ENCODE measurements around the gene SORL1.

Gene SORL1

GRCh38 chr11:121575963-121576290 is 123.8 kb downstream of the SORL1 start:
- Histone ChIP-seq H3K27me3 (no peaks in the 10 kb centered on the region), H3K4me3 (ENCODE audit: low read depth in 1 of 2, low read length in 1 of 2) (no peak overlapping the region), H3K27ac (no peak overlapping the region), H3K9me3 (peaks cover 7% of the 10 kb centered on the region), H3K36me3 (peaks cover 100% of the 10 kb centered on the region), H3K4me1 (ENCODE audit: control insufficient read depth in 1 of 2, insufficient read depth in 1 of 2, low read depth in 1 of 2, low read length in 1 of 2) (peaks cover 7 to 12% of the 10 kb centered on the region in 2 experiments)
- no peak for TF ChIP-seq CTCF (IDR thresholded peaks at IDR 0.05)

GRCh38 chr11:121576531-121576930 is 124.4 kb downstream of the SORL1 start:
- Histone ChIP-seq H3K9me3 (peaks cover 4% of the 10 kb centered on the region), H3K36me3 (peaks cover 100% of the 10 kb centered on the region), H3K4me3 (ENCODE audit: low read depth in 1 of 2, low read length in 1 of 2) (no peak overlapping the region), H3K27ac (no peak overlapping the region), H3K27me3 (no peaks in the 10 kb centered on the region), H3K4me1 (ENCODE audit: control insufficient read depth in 1 of 2, insufficient read depth in 1 of 2, low read depth in 1 of 2, low read length in 1 of 2) (peaks cover 7 to 12% of the 10 kb centered on the region in 2 experiments)
- no peak for TF ChIP-seq CTCF (IDR thresholded peaks at IDR 0.05)

DNA sequence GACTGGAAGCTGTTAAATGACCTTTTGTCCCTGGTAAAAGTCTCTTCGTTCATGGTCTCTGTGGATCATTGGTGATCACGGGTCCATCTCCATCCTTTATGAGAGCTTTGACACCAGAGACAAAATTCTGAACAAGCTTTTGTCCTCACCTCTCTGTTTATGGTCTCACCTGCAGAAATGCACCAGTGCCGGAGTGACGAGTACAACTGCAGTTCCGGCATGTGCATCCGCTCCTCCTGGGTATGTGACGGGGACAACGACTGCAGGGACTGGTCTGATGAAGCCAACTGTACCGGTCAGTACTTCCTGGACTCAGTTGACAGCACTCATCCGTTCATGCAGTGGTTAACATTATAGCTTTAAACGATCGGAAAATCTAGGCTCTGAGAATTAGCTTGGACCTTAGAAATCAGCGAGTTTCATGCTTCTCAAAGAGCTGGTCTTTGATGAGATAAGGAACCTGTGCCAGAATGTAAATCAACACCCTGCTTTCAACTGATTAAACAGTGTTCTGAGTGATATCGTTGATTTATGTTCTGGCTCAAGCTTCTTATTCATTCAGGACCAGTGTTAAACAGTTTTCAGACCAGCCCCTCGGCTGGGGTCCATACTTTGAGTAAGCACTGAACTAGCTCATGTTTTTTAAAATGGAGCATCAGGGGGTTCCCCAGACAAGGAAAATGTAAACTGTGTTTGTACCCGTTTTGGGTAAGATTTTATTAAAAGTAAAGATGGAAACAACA is 125.2 kb downstream of the SORL1 start:
- no peak overlapping the region for H3K27ac ChIP-seq
- H3K27me3 ChIP-seq, result no peaks in the 10 kb centered on the region
- peaks cover 4% of the 10 kb centered on the region for H3K9me3 ChIP-seq
- H3K36me3 ChIP-seq, result peaks cover 100% of the 10 kb centered on the region
- no peak overlapping the region for H3K4me3 ChIP-seq (ENCODE audit: low read depth in 1 of 2, low read length in 1 of 2)
- H3K4me1 ChIP-seq (ENCODE audit: control insufficient read depth in 1 of 2, insufficient read depth in 1 of 2, low read depth in 1 of 2, low read length in 1 of 2), result peaks cover 7 to 12% of the 10 kb centered on the region in 2 experiments
- TF ChIP-seq CTCF (IDR thresholded peaks at IDR 0.05), result no peak

GRCh38 chr11:121578251-121578976 is 126.3 kb downstream of the SORL1 start:
- H3K9me3 ChIP-seq, result peaks cover 4% of the 10 kb centered on the region
- peak overlapping the region; percentile 32 for H3K27ac ChIP-seq
- no peaks in the 10 kb centered on the region for H3K27me3 ChIP-seq
- H3K4me1 ChIP-seq (ENCODE audit: control insufficient read depth in 1 of 2, insufficient read depth in 1 of 2, low read depth in 1 of 2, low read length in 1 of 2), result peaks cover 7 to 12% of the 10 kb centered on the region in 2 experiments
- TF ChIP-seq CTCF (IDR thresholded peaks at IDR 0.05), result no peak
- peaks cover 100% of the 10 kb centered on the region for H3K36me3 ChIP-seq
- H3K4me3 ChIP-seq (ENCODE audit: low read depth in 1 of 2, low read length in 1 of 2), result no peak overlapping the region

GRCh38 chr11:121580154-121580553 is 128.0 kb downstream of the SORL1 start:
- Histone ChIP-seq H3K4me3 (ENCODE audit: low read depth in 1 of 2, low read length in 1 of 2) (no peak overlapping the region), H3K4me1 (ENCODE audit: control insufficient read depth in 1 of 2, insufficient read depth in 1 of 2, low read depth in 1 of 2, low read length in 1 of 2) (peaks cover 7 to 12% of the 10 kb centered on the region in 2 experiments), H3K36me3 (peaks cover 100% of the 10 kb centered on the region), H3K27ac (no peak overlapping the region), H3K9me3 (peaks cover 3% of the 10 kb centered on the region), H3K27me3 (no peaks in the 10 kb centered on the region)
- TF ChIP-seq CTCF (IDR thresholded peaks at IDR 0.05), result no peak
